K562 treated with DMSO at 1 percent for 12 hours (cell line): Measurements from ENCODE around the gene CD300LG. TPM values are rescaled to one million over a fixed set of nuclear protein-coding genes. Genes with fewer than 3 reads are reported as not detected.

Source experiments
- total RNA-seq: library from RNA; unstranded; fragments of 300-600 nt; gene quantifications from 2 replicates; pipeline ENCODE4 v1.2.3, GENCODE V29; 2022; ENCODE audit not compliant: insufficient read depth

The CD300LG gene
- not detected in 2 replicates for total RNA-seq

GRCh38 chr17:43846963-43847371 is at the start of gene CD300LG:
TSS of gene CD300LG (plus strand) at chr17:43847176. CDS start at chr17:43847217, 41 bp downstream.

DNA sequence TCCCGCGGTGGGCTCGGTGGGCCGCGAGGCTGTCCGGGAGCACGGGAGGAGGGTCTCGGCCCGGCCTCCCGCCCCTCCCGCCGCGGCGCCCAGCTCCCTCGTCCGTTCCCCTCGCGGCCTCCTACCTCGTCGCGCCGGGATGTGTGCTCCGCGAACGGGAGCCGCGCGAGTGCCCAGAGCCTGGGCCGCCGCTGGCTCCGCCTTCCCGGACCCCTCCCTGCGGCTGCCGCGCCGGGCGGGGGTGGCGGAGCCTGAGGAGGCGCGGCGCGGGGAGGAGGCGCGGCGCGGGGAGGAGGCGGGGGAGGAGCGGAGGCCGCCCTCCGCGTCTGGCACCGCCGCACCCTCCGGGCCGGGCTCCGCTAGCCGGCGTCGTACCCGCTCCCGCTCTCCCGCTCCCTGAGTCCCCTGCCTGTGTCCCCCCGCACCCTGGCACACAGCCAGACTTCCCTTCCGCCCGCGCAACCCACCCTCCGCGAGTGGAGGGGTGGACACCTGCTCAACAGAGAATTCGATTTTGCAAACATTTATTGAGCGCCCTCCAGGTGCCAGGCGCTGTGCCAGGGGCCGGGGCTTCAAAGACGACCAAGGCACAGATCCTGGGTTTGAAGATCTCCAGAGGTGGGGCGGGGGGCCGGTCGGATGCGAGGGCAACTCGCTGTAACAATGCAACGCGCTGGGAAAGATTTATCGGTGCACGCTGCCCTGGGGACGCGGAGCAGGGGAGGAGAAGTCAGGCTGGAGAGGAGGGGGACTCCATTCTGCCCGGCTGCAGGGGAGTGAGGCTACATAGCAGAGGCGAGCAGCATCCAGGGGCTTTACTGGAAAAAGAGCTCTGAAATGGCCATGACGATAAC is 13.8 kb upstream of the CD300LG start, which contains the start of gene MPP3:
TSS of gene MPP3 (minus strand) at position 171 of the 854 bp plus-strand sequence. CDS start 1,240 bp downstream, outside the sequence.

DNA sequence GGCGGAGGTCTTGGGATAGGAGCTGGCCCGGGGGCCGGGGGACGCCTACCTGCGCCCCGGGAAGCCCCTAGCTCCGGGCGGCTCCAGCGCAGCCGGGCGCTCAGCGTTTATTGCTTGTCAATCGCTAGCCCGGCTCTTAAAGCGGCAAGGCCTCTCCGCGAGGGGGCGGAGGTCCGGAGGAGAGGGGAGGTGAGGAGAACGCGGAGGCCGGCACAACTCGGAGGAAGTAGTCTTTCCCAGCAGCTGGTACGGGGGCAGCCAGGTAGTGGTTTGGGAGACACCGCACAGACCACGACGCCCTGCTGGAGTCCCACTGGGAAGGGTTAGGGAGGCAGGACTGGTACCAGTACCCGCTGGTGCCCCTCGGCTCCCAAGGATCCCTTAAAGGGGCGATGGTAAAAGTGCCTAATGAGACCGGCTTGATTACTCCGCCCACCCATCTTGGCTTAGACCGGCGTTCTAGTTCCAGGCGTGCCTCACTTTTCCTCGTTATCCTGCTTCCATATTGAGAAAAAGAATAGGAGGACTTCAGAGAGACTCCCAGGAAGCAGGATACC is 60.5 kb downstream of the CD300LG start, which contains the start of gene MPP2:
TSS of gene MPP2 (minus strand) at position 112 of the 557 bp plus-strand sequence. CDS start 3,076 bp downstream, outside the sequence.

Other genes starting within 250 kb of the CD300LG start
- gene MEOX1, start 185.3 kb upstream of the CD300LG start, total RNA-seq = not detected in 2 replicates
- not detected in 2 replicates for gene SOST, start 88.4 kb upstream of the CD300LG start, total RNA-seq
- gene DUSP3, start 68.2 kb upstream of the CD300LG start, total RNA-seq = 12.8 and 35.0 TPM in 2 replicates
- not detected in 2 replicates for gene CFAP97D1, start 66.7 kb upstream of the CD300LG start, total RNA-seq
- 0.50 and 13.7 TPM in 2 replicates for gene MPP3, start 14.0 kb upstream of the CD300LG start, total RNA-seq
- gene MPP2, start 60.4 kb downstream of the CD300LG start, total RNA-seq = 0.39 TPM in 1 of 2 replicates, not detected in the other
- gene PPY, start 95.3 kb downstream of the CD300LG start, total RNA-seq = not detected in 2 replicates
- gene PYY, start 106.8 kb downstream of the CD300LG start, total RNA-seq = not detected in 2 replicates
- 0.28 TPM in 1 of 2 replicates, not detected in the other for gene NAGS, start 157.4 kb downstream of the CD300LG start, total RNA-seq
- 42.6 and 55.7 TPM in 2 replicates for gene TMEM101, start 167.8 kb downstream of the CD300LG start, total RNA-seq
- gene LSM12, start 219.5 kb downstream of the CD300LG start, total RNA-seq = 27.6 and 41.9 TPM in 2 replicates
- 40.2 and 50.4 TPM in 2 replicates for gene G6PC3, start 223.6 kb downstream of the CD300LG start, total RNA-seq